A549 (cell line): ENCODE measurements around the gene NCOA7. TPM values are rescaled to one million over a fixed set of nuclear protein-coding genes. Genes with fewer than 3 reads are reported as not detected.

ENCODE experiments used
- ATAC-seq, 2 experiments: fragments of 200-7000 bp in 1 of 2; fragments of >200 bp in 1 of 2; cut with Nextera tagmentation in 1 of 2; cut with Tn5 transposase in 1 of 2; 3 replicates each; pipeline versions ENCODE4 v1.8.0 to v1.9.1; 2018 to 2020; ENCODE audit warnings: mild to moderate bottlenecking in 1 of 2, moderate library complexity in 1 of 2
- CTCF ChIA-PET: fragments of 300-600 bp; sonication (Branson Sonifier 250); formaldehyde crosslinking; extraction: SDS; loops from one replicate; lab custom pipeline; 2021; ENCODE audit warnings: antibody characterized with exemption, inconsistent platforms; lab: Yijun Ruan, JAX
- POLR2A ChIA-PET: fragments of 350-600 bp; formaldehyde crosslinking; extraction: SDS; loops from one replicate; lab custom pipeline; 2021; ENCODE audit warnings: antibody characterized with exemption, inconsistent platforms; lab: Yijun Ruan, JAX
- DNase-seq, 2 experiments: peaks; one replicate each; pipeline versions ENCODE4 v3.0.0 to v3.0.0-alpha.2; 2011 to 2016; ENCODE audit warnings: low read depth in 1 of 2, low spot score in 1 of 2
- FAIRE-seq: peaks from 2 replicates; lab custom pipeline; 2011; peaks lifted over from hg19 to GRCh38; lab: Jason Lieb, UNC
- H3K27ac ChIP-seq, 2 experiments: fragments of >200 bp; sonication (Bioruptor Twin); formaldehyde crosslinking; 3 replicates each; pipeline ENCODE4 v1.5.1; 2016 to 2017
- H3K4me1 ChIP-seq: fragments of >200 bp; sonication (Bioruptor Twin); formaldehyde crosslinking; 3 replicates; pipeline ENCODE4 v1.6.1; 2016
- H3K4me2 ChIP-seq: fragments of >200 bp; sonication (Bioruptor Twin); formaldehyde crosslinking; 3 replicates; pipeline ENCODE4 v1.6.1; 2016
- H3K4me3 ChIP-seq: fragments of >200 bp; sonication (Bioruptor Twin); formaldehyde crosslinking; 3 replicates; pipeline ENCODE4 v1.5.1; 2016
- H3K9me3 ChIP-seq: fragments of >200 bp; sonication (Bioruptor Twin); formaldehyde crosslinking; 3 replicates; pipeline ENCODE4 v1.6.1; 2016
- ATOH8 ChIP-seq: fragments of 250-450 bp; sonication (Bioruptor Pico); IDR thresholded peaks from 2 replicates; pipeline ENCODE4 v1.5.0; 2020; ENCODE audit warnings: low read depth, mild to moderate bottlenecking, moderate library complexity
- BCL3 ChIP-seq: fragments of >200 bp; sonication (Bioruptor Twin); formaldehyde crosslinking; IDR thresholded peaks from 3 replicates; pipeline ENCODE4 v1.6.1; 2016
- CBX2 ChIP-seq: fragments of 200-600 bp; sonication (generic); IDR thresholded peaks from 2 replicates; pipeline ENCODE4 v1.6.1; 2016; ENCODE audit warnings: low read depth, mild to moderate bottlenecking, borderline replicate concordance
- CHD2 ChIP-seq: fragments of 150-350 bp; IDR thresholded peaks from 2 replicates; pipeline ENCODE4 v1.6.1; 2014; ENCODE audit warnings: low read length; ENCODE audit not compliant: partially characterized antibody
- CHD4 ChIP-seq: fragments of 200-600 bp; sonication (generic); IDR thresholded peaks from 2 replicates; pipeline ENCODE4 v1.6.1; 2016; ENCODE audit warnings: antibody characterized with exemption, mild to moderate bottlenecking, borderline replicate concordance
- E2F6 ChIP-seq: IDR thresholded peaks from 2 replicates; pipeline ENCODE4 v1.6.1; 2012; ENCODE audit warnings: low read depth, borderline replicate concordance
- ELK1 ChIP-seq: fragments of 150-350 bp; IDR thresholded peaks from 2 replicates; pipeline ENCODE4 v1.6.1; 2014; ENCODE audit warnings: low read depth, mild to moderate bottlenecking, low read length
- EP300 ChIP-seq, 2 experiments: fragments of >200 bp; sonication (Bioruptor Twin); formaldehyde crosslinking; IDR thresholded peaks; 2 replicates in 1 of 2; 3 replicates in 1 of 2; pipeline ENCODE4 v1.6.1; 2016 to 2017
- FOSB ChIP-seq: fragments of 250-450 bp; sonication (Bioruptor Pico); IDR thresholded peaks from 2 replicates; pipeline ENCODE4 v1.5.0; 2020; ENCODE audit warnings: mild to moderate bottlenecking, moderate library complexity
- FOSL2 ChIP-seq, 2 experiments: fragments of 450-650 bp in 1 of 2; fragments of >200 bp in 1 of 2; sonication (Bioruptor Twin) in 1 of 2; formaldehyde crosslinking; IDR thresholded peaks; 2 replicates each; pipeline versions ENCODE4 v1.5.0 to v1.6.1; 2016 to 2020; ENCODE audit warnings: mild to moderate bottlenecking in 1 of 2, moderate library complexity in 1 of 2
- FOXS1 ChIP-seq: fragments of 250-450 bp; sonication (Bioruptor Pico); IDR thresholded peaks from 2 replicates; pipeline ENCODE4 v1.5.0; 2020; ENCODE audit warnings: mild to moderate bottlenecking, moderate library complexity
- GATA3 ChIP-seq: IDR thresholded peaks from 2 replicates; pipeline ENCODE4 v1.6.1; 2012; ENCODE audit warnings: borderline replicate concordance
- HES2 ChIP-seq: fragments of >200 bp; sonication (Bioruptor Twin); formaldehyde crosslinking; IDR thresholded peaks from 2 replicates; pipeline ENCODE4 v1.6.1; 2016
- HOXA7 ChIP-seq: fragments of 250-450 bp; sonication (Bioruptor Pico); IDR thresholded peaks from 2 replicates; pipeline ENCODE4 v1.5.0; 2020; ENCODE audit warnings: mild to moderate bottlenecking, moderate library complexity
- HOXB5 ChIP-seq: fragments of 250-450 bp; sonication (Bioruptor Pico); IDR thresholded peaks from 2 replicates; pipeline ENCODE4 v1.5.0; 2020; ENCODE audit warnings: mild to moderate bottlenecking, moderate library complexity
- KDM1A ChIP-seq: fragments of 200-600 bp; sonication (generic); IDR thresholded peaks from 2 replicates; pipeline ENCODE4 v1.6.1; 2016; ENCODE audit warnings: low read depth, mild to moderate bottlenecking
- MAFK ChIP-seq: fragments of 450-650 bp; IDR thresholded peaks from 2 replicates; pipeline ENCODE4 v1.6.1; 2014; ENCODE audit not compliant: partially characterized antibody
- NFE2L2 ChIP-seq: fragments of 150-350 bp; conservative IDR thresholded peaks from 2 replicates; pipeline ENCODE4 v1.6.1; 2014; ENCODE audit warnings: low read length
- POLR2AphosphoS2 ChIP-seq: conservative IDR thresholded peaks from 2 replicates; pipeline ENCODE4 v1.6.1; 2012; ENCODE audit warnings: low read length, improper control_type of control experiment, inconsistent platforms
- RAD21 ChIP-seq, 2 experiments: fragments of >200 bp in 1 of 2; sonication (Bioruptor Twin) in 1 of 2; formaldehyde crosslinking in 1 of 2; IDR thresholded peaks in 1 of 2; conservative IDR thresholded peaks in 1 of 2; 2 replicates in 1 of 2; 3 replicates in 1 of 2; pipeline ENCODE4 v1.6.1; 2012 to 2018; ENCODE audit warnings: inconsistent platforms in 1 of 2
- RCOR1 ChIP-seq: fragments of 150-350 bp; IDR thresholded peaks from 2 replicates; pipeline ENCODE4 v1.6.1; 2014; ENCODE audit warnings: antibody characterized with exemption, low read length, low read depth
- REST ChIP-seq: fragments of 200-600 bp; sonication (generic); IDR thresholded peaks from 2 replicates; pipeline ENCODE4 v1.6.1; 2016; ENCODE audit warnings: antibody characterized with exemption, mild to moderate bottlenecking, moderate library complexity
- RFX5 ChIP-seq: fragments of 450-650 bp; IDR thresholded peaks from 2 replicates; pipeline ENCODE4 v1.7.1; 2014; ENCODE audit warnings: antibody characterized with exemption, mild to moderate bottlenecking, moderate library complexity
- SREBF2 ChIP-seq: fragments of 450-650 bp; IDR thresholded peaks from 2 replicates; pipeline ENCODE4 v1.6.1; 2014; ENCODE audit warnings: mild to moderate bottlenecking, moderate library complexity
- USF2 ChIP-seq: fragments of 450-650 bp; IDR thresholded peaks from 2 replicates; pipeline ENCODE4 v1.6.1; 2014; ENCODE audit warnings: antibody characterized with exemption
- ZNF302 ChIP-seq: fragments of 250-450 bp; sonication (Bioruptor Pico); IDR thresholded peaks from 2 replicates; pipeline ENCODE4 v1.9.0; 2021; ENCODE audit warnings: inconsistent platforms, mild to moderate bottlenecking, moderate library complexity
- ZSCAN20 ChIP-seq: fragments of 250-450 bp; sonication (Bioruptor Pico); IDR thresholded peaks from 2 replicates; pipeline ENCODE4 v1.8.0; 2022; ENCODE audit warnings: mild to moderate bottlenecking, moderate library complexity
- WGBS: methylation state at CpG from one replicate; pipeline ENCODE4 v1.1.6; 2017; ENCODE audit errors: missing lambda C conversion rate; 5-methylcytosine and 5-hydroxymethylcytosine counted together
- polyA plus RNA-seq, 4 experiments: library from polyadenylated mRNA; depleted of rRNA in 3 of 4; stranded (reverse); fragments of >200 nt; fragmentation: RNase III in 1 of 4; extraction: RNeasy Plus Mini Kit Qiagen cat#74134 plus additional on column Dnase treatment in 1 of 4; gene quantifications; 2 replicates in 3 of 4; 3 replicates in 1 of 4; pipeline ENCODE4 v1.2.3, GENCODE V29; 2011 to 2017

Gene NCOA7
- polyA plus RNA-seq, 2 of the 4 experiments (the other 2 are of a cell fraction): 66.4 to 195 TPM

GRCh38 chr6:125913864-125914351 lies 123.1 kb downstream of the NCOA7 start (continued):
- no peak for TF ChIP-seq CHD4
- TF ChIP-seq ELK1: no peak
- TF ChIP-seq MAFK: no peak
- TF ChIP-seq EP300 (IDR thresholded peaks at IDR 0.05): peak in 1 of 2 experiments; percentile 77; a peak in 3 of 5 replicates
- no peak for TF ChIP-seq ZSCAN20 (CRISPR knock-in tag)
- TF ChIP-seq HOXA7 (CRISPR knock-in tag): no peak
- TF ChIP-seq HOXB5 (CRISPR knock-in tag): no peak
- peak; percentile 82 for TF ChIP-seq GATA3
- no peak for TF ChIP-seq RFX5
- TF ChIP-seq HES2: no peak
- 0 out of 3 replicates have a peak, but pooled peaks have one; percentile 62 for TF ChIP-seq BCL3
- TF ChIP-seq, all 56 proteins: peak for 7

- TF ChIP-seq NFE2L2 (no peak), SREBF2 (no peak), ZNF302 (no peak), POLR2AphosphoS2 (no peak), KDM1A (no peak), REST (no peak), FOSB (no peak), EP300 (IDR thresholded peaks at IDR 0.05) (no peak), FOXS1 (CRISPR knock-in tag) (no peak), RAD21 (conservative IDR thresholded peaks at IDR 0.05 in 1 of 2, IDR thresholded peaks at IDR 0.05 in 1 of 2) (no peak), USF2 (no peak), CHD2 (no peak), CBX2 (no peak), RCOR1 (no peak), FOSL2 (IDR thresholded peaks at IDR 0.05) (no peak), FOSL2 (CRISPR knock-in tag; IDR thresholded peaks at IDR 0.05) (no peak), E2F6 (no peak), ATOH8 (CRISPR knock-in tag) (no peak), RFX5 (no peak)
- WGBS: 60% methylated on average over 4 of the region's 4 CpGs
- ATAC-seq (peak in 1 of 2 experiments; percentile 2; a peak in 1 of 6 replicates), DNase-seq (no peak), FAIRE-seq (no peak)
- Histone ChIP-seq H3K4me3 (peak overlapping the region; percentile 66; the same call in 2 of the 3 replicates), H3K9me3 (no peaks in the 10 kb centered on the region), H3K27ac (peak overlapping the region; percentile 88 to 91), H3K4me2 (peak overlapping the region; percentile 94), H3K4me1 (peaks cover 71% of the 10 kb centered on the region)
- ChIA-PET POLR2A (interaction anchor here (0.7 to 2.7 kb wide), 4 partner anchors 13 to 137 kb away, joined by 3 to 20 read pairs (median 4); partner anchors contain the start of gene TRMT11), CTCF (interaction anchor here (1.1 to 14.7 kb wide), 6 partner anchors 13 to 60 kb away, joined by 3 to 148 read pairs (median 4); partner anchors contain the start of gene HINT3)
Observed at GRCh38 chr6:125918230-125918629, 127.5 kb downstream of the NCOA7 start.
